ENCODE measurements around the gene FRMD4A.

GRCh38 chr10:13725594-13725993 is 605.1 kb downstream of the FRMD4A start:
- TF ChIP-seq CTCF (conservative IDR thresholded peaks at IDR 0.05) (no peak), EZH2 (IDR thresholded peaks at IDR 0.05; ENCODE audit: low read depth) (no peak)
